WERI-Rb-1 (cell line): ENCODE data around the gene CCDC91.

Experiments used
- DNase-seq: peaks from one replicate; pipeline ENCODE4 v3.0.0-alpha.2; 2020
- H3K27ac ChIP-seq: fragments of 250-450 bp; sonication (Bioruptor Pico); 2 replicates; pipeline ENCODE4 v1.5.1; 2020; ENCODE audit warnings: mild to moderate bottlenecking, moderate library complexity
- H3K27me3 ChIP-seq: fragments of 250-450 bp; sonication (Bioruptor Pico); 2 replicates; pipeline ENCODE4 v1.5.1; 2021; ENCODE audit warnings: mild to moderate bottlenecking, low read depth, moderate library complexity; ENCODE audit not compliant: insufficient read depth, severe bottlenecking
- H3K36me3 ChIP-seq: fragments of 250-450 bp; sonication (Bioruptor Pico); 2 replicates; pipeline ENCODE4 v1.5.1; 2020; ENCODE audit warnings: mild to moderate bottlenecking, moderate library complexity
- H3K4me3 ChIP-seq: 2 replicates; pipeline ENCODE4 v1.5.1; 2011; ENCODE audit warnings: low read depth, mild to moderate bottlenecking, control low read depth, low read length
- H3K9me3 ChIP-seq: fragments of 250-450 bp; sonication (Bioruptor Pico); 2 replicates; pipeline ENCODE4 v1.5.1; 2021; ENCODE audit warnings: mild to moderate bottlenecking, moderate library complexity; ENCODE audit not compliant: severe bottlenecking
- CTCF ChIP-seq: IDR thresholded peaks from 2 replicates; pipeline ENCODE4 v1.5.1; 2011; ENCODE audit warnings: low read depth, mild to moderate bottlenecking, control low read depth, inconsistent platforms, low read length

The CCDC91 gene

GRCh38 chr12:28552251-28552970 is 362.2 kb downstream of the CCDC91 start:
- no peak overlapping the region for H3K27ac ChIP-seq
- H3K36me3 ChIP-seq = no peaks in the 10 kb centered on the region
- TF ChIP-seq CTCF = no peak
- DNase-seq = no peak
- no peaks in the 10 kb centered on the region for H3K9me3 ChIP-seq
- H3K4me3 ChIP-seq = no peak overlapping the region
- no peaks in the 10 kb centered on the region for H3K27me3 ChIP-seq

- no peak for DNase-seq
Measured at GRCh38 chr12:28555748-28556147, 365.5 kb downstream of the CCDC91 start.

GRCh38 chr12:28558250-28558649 is 368.0 kb downstream of the CCDC91 start:
- Histone ChIP-seq H3K4me3 (no peak overlapping the region), H3K9me3 (no peaks in the 10 kb centered on the region), H3K27ac (no peak overlapping the region), H3K27me3 (no peaks in the 10 kb centered on the region), H3K36me3 (no peaks in the 10 kb centered on the region)
- no peak for DNase-seq
- no peak for TF ChIP-seq CTCF

More at GRCh38 chr12:28555748-28556147, 365.5 kb downstream of the CCDC91 start:
- no peak overlapping the region for H3K4me3 ChIP-seq
- H3K27me3 ChIP-seq = no peaks in the 10 kb centered on the region
- TF ChIP-seq CTCF = no peak
- H3K27ac ChIP-seq = no peak overlapping the region
- H3K9me3 ChIP-seq = no peaks in the 10 kb centered on the region
- H3K36me3 ChIP-seq = no peaks in the 10 kb centered on the region

GRCh38 chr12:28563286-28563685 is 373.0 kb downstream of the CCDC91 start:
- Histone ChIP-seq H3K9me3 (no peaks in the 10 kb centered on the region), H3K27ac (no peak overlapping the region), H3K27me3 (no peaks in the 10 kb centered on the region), H3K4me3 (no peak overlapping the region), H3K36me3 (no peaks in the 10 kb centered on the region)
- no peak for DNase-seq
- TF ChIP-seq CTCF = no peak

GRCh38 chr12:28563936-28564335 is 373.7 kb downstream of the CCDC91 start:
- no peaks in the 10 kb centered on the region for H3K27me3 ChIP-seq
- H3K36me3 ChIP-seq = no peaks in the 10 kb centered on the region
- TF ChIP-seq CTCF = no peak
- no peak overlapping the region for H3K27ac ChIP-seq
- H3K9me3 ChIP-seq = no peaks in the 10 kb centered on the region
- no peak for DNase-seq
- H3K4me3 ChIP-seq = no peak overlapping the region

GRCh38 chr12:28568118-28568517 is 377.9 kb downstream of the CCDC91 start:
- TF ChIP-seq CTCF = no peak
- Histone ChIP-seq H3K36me3 (no peaks in the 10 kb centered on the region), H3K4me3 (no peak overlapping the region), H3K9me3 (no peaks in the 10 kb centered on the region), H3K27me3 (no peaks in the 10 kb centered on the region), H3K27ac (peak overlapping the region; percentile 73)
- DNase-seq = peak; percentile 19
